HG03135 (cell line): ENCODE results near the gene CTSW.
A peak's percentile ranks its signal among the peaks of the same experiment; 100 is the strongest.
"Not testable (repeated sequence)": the region's sequence is repeated elsewhere in the genome, so short reads cannot be mapped to it uniquely, and the experiment has no call there.

Source experiments
- ATAC-seq: cut with Tn5 transposase; IDR thresholded peaks from one replicate; pipeline ENCODE4 v1.9.1; 2021; ENCODE audit warnings: mild to moderate bottlenecking, moderate library complexity; ENCODE audit not compliant: unreplicated experiment

The CTSW gene, protein sequence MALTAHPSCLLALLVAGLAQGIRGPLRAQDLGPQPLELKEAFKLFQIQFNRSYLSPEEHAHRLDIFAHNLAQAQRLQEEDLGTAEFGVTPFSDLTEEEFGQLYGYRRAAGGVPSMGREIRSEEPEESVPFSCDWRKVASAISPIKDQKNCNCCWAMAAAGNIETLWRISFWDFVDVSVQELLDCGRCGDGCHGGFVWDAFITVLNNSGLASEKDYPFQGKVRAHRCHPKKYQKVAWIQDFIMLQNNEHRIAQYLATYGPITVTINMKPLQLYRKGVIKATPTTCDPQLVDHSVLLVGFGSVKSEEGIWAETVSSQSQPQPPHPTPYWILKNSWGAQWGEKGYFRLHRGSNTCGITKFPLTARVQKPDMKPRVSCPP

DNA sequence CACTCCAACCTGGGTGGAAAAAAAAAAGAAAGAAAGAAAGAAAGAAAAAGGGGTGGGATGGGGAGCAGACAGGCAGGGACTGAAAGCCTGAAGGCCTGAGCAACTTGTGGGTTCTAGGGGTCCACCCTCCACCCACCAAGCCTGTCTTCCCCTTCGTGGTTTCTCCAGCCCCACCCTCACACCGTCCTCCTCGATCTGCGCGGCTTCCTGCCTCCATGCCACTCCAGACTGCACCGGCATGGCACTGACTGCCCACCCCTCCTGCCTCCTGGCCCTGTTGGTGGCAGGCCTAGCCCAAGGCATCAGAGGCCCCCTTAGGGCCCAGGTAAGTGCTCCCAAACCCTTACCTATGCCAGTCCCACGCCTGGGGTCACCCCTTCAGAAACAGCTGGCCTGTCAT lies at the start of gene CTSW:
TSS of gene CTSW (plus strand) at position 221 of the 400 bp plus-strand sequence. CDS start at position 239, 18 bp downstream.
- no peak for ATAC-seq

DNA sequence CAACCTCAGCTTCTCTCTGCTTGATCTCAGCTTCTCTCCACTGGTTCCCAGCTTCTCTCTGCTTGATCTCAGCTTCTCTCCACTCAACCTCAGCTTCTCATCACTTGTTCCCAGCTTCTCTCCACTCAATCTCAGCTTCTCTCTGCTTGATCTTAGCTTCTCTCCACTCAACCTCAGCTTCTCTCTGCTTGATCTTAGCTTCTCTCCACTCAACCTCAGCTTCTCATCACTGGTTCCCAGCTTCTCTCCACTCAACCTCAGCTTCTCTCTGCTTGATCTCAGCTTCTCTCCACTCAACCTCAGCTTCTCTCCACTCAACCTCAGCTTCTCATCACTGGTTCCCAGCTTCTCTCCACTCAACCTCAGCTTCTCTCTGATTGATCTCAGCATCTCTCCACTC lies 47.4 kb upstream of the CTSW start:
- ATAC-seq, result not testable (repeated sequence)

DNA sequence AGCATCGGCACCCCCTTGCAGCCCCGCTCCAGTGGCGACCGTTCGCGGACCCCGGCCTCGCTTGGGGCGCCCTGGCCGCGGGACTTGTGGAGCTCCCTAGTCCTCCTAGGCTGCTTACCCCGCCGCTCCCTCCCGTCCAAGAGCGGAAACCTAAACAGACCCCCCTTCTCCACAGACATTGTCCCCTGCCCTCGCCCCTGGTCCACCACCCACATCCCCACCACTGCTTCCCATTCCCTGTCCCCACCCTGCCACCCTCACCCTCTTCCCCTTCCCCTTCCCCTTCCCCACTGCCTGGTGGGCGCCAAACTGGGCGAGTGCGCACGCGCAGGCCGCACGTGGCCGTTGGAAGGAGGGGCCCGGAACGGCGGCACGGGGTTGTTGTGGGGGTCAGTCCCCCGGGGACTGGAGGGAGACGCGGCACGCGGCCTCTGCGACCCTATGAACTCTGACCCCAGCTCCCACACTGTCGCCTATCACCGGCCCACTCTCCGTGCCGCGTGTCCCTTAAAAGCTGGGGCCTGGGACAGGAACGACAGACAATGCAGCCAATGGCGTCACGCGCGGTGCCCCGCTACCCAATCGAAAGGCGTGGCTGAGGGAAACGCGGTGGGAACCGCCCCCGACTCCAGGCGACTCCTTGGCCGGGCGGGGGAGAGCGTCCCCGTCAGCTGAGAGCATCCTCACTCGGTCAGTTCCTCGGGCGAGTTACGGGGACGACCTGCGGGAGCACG lies 46.2 kb upstream of the CTSW start, which contains the start of gene SNX32:
TSS of gene SNX32 (plus strand) at position 667 of the 734 bp plus-strand sequence. CDS start 103 bp downstream, outside the sequence.
- ATAC-seq, result peak; percentile 98

DNA sequence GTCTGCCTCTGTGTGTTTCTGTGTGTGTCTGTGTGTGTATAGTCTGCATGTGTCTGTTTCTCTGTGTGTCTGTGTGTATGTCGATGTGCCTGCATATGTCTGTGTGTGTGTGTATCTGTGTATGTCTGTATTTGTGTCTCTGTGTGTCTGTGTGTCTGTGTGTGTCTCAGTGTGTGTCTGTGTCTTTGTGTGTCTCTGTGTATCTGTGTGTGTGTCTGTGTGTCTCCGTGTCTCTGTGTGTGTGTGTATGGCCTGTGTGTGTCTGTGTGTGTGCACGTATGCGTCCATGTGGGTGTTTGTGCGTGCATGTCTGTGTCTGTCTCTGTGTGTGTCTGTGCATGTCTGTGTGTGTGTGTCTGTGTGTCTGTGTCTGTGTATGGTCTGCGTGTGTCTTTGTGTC lies 45.4 kb upstream of the CTSW start:
- no peak for ATAC-seq

DNA sequence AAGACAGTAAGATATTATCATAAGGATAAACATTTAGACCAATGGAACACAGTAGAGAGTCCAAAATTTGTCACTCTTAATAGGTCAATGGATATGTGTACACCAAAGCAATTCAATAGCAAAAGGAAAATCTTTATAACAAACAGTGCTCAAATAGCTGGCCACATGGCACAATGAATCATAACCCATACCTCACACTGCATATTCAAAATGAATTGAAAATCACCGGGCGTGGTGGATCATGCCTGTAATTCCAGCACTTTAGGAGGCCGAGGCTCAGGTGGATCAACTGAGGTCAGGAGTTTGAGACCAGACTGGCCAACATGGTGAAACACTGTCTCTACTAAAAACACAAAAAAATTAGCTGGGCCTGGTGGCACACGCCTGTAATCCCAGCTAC lies 37.5 kb upstream of the CTSW start:
- ATAC-seq, result no peak

DNA sequence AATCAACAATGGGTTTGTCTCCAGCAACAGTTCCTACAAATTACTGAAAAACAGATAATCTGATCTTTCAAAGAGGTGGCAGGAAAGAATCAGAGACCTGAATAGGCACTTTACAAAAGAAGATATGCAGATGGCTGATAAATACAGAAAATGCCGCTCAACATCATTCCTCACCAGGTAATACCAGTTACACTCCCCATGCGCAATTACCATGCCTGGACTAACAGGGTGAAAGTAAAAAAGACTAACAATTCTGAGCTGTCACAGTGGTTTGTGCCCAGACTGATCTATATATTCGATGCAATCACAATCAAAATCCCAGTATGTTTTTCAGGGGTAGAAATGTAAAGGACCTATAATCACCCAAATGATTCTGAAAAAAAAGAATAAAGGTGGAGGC lies 35.8 kb upstream of the CTSW start:
- ATAC-seq, result no peak

DNA sequence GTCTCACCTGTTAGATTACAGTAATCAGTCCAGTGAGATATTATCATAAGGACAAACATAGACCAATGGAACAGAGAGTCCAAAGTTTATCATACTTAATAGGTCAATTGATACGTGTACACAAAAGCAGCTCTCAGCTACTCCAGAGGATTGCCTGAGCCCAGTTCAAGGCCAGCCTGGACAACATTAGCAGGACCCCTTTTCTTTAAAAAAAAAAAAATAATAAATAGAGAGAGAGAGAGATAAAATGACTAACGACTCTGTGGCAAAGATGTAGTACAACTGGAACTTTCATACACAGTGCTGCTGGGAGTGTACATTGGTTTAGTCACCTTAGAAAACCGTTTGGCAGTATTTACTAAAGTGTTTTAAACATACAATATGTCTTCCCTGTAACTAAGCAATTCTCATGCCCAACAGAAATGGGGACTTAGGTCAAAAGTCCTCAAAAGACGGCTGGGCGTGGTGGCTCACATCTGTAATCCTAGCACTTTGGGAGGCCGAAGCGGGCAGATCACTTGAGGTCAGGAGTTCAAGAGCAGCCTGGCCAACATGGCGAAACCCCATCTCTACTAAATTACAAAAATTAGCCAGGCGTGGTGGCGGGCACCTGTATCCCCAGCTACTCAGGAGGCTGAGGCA lies 35.3 kb upstream of the CTSW start:
- ATAC-seq, result no peak

DNA sequence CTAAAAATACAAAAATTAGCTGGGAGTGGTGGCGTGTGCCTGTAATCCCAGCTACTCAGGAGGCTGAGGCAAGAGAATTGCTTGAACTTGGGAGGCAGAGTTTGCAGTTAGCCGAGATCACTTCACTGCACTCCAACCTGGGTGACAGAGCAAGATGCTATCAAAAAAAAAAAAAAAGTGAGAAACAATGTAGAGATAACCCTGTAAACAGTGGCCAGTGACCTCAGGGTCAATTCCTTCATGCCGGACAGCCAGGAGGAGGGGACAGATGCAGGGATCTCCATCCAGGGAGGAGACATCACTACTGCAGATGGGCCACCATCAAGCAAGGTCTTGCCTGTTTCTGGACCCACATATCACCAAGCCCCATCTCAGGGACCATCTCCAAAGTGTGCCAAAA lies 31.9 kb upstream of the CTSW start:
- ATAC-seq, result no peak

DNA sequence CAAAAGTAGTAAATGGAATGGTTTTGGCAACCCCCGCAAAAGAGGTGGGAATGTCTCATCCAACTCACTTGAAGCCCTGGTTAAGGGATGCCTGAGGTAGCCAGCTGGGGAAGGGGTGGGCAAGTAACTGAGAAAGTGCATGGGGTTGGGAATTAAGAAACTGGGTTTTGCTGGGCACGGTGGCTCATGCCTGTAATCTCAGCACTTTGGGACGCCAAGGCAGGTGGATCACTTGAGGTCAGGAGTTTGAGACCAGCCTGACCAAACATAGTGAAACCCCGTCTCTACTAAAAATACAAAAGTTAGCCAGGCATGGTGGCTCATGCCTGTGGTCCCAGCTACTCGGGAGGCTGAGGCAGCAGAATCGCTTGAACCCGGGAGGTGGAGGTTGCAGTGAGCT lies 30.9 kb upstream of the CTSW start:
- ATAC-seq, result not testable (repeated sequence)

DNA sequence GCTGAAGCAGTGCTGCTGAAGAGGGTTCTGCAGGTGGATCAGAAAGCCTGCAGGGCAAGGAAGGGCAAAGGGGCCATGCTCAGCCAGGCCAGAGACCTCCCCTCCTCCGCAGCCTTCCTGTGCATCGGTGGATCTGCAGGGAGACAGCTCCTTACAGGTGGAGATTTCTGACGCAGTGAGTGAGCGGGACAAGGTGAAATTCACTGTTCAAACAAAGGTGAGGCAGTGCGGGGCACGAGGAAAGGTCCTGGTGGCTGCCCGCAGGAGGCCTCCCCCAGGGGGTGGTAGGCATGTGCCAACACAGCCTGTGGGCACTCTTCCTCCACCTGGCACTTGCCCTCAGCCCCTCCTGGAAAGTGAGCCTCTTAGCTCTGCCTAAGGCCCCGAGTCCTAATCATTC lies 30.3 kb upstream of the CTSW start:
- no peak for ATAC-seq

DNA sequence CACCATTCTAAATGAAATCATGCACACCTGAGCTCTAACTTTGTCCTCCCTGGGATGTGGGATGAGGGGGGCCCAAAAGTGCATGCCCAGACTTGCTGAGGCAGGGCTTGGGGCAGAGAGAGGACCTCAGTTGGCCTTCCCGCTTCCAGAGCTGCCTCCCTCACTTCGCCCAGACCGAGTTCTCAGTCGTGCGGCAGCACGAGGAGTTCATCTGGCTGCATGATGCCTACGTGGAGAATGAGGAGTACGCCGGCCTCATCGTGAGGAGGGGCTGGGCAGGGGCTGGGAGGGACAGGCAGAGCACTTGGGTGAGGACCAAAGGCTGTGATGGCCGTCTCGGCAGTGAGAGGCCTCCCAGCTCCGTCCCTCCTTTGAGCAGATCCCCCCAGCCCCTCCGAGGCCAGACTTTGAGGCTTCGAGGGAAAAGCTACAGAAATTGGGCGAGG lies 29.8 kb upstream of the CTSW start:
- no peak for ATAC-seq

DNA sequence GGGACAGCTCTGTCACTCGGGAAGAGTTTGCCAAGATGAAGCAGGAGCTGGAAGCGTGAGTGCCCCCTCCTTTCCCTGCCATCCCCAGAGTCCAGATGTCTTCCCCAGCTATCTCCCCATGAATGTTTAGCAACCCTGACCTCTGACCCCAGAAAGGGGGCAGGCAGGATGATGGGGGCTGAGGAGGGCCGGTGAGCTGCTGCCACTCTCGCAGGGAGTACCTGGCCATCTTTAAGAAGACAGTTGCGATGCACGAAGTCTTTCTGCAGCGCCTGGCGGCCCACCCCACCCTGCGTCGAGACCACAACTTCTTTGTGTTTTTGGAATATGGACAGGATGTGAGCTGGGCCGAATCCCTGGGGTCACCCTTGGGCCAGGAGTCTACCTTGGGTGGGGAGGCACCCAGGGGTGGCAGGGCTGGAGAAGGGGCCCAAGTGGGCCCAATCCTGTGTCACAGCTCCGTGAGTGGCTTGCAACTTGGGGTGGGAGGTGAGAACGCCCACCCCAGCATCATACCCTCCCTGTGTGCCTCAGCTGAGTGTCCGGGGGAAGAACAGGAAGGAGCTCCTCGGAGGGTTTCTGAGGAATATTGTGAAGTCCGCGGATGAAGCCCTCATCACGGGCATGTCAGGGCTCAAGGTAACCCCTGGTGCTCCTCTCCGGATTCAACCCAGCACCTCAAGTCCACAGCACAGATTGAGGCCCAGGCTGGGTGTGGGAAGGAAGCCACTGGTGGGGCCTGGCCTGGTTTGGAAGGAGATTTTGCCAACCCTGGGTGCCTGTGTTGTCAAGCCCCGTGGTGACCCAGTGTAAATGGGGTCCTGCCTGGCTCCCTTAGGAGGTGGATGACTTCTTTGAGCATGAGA lies 29.2 kb upstream of the CTSW start:
- ATAC-seq, result no peak

DNA sequence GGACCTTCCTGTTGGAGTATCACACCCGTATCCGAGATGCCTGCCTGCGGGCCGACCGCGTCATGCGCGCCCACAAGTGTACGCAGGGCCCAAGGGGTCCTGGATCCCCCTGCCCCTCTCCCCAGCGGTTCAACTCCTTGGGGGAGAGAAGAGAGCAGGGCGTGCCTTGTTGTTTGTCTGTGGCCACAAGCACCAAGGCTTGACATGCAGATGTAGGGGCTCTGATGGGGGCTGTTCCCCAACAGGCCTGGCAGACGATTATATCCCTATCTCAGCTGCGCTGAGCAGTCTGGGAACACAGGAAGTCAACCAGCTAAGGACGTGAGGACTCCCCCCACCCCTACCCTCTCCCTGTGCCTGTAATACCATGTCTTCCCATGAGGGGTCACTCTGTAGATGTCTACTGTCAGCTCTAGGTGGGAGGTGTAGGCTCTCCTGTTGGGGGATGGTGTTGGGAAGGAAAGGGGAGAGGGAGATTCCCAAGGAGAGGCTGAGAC lies 28.5 kb upstream of the CTSW start:
- no peak for ATAC-seq

DNA sequence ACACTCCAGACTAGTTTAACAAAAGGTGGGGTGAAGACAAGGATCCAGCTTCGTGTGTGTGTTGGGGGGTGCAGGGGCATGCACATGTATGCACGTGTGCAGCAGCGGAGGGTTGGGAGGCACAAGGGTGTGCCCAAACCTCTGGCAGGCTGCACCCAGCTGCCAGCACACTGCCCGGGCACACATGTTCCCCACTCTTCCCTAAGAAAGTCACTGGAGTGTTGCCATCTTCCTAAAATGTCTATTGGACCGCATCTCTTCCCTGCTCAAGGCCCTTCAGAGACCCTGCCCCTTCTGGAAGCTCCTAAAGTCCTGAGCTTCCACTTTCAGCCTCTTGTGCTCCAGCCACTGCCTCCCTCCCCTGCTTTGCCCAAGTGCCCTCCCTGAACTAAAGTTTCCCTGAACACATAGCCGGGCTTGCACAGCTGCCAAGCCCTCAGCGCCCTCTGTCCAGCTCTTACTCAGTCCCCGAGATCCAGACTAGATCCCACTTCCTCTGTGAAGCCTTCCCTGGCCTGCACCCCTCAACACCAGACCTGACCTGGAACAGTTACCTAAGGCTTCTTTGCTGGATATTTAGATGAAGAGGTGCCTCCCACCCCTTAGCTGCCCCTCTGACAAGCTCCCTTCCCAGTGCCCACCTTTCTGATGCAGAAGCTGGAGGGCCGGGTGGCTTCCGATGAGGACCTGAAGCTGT lies 27.7 kb upstream of the CTSW start:
- no peak for ATAC-seq

DNA sequence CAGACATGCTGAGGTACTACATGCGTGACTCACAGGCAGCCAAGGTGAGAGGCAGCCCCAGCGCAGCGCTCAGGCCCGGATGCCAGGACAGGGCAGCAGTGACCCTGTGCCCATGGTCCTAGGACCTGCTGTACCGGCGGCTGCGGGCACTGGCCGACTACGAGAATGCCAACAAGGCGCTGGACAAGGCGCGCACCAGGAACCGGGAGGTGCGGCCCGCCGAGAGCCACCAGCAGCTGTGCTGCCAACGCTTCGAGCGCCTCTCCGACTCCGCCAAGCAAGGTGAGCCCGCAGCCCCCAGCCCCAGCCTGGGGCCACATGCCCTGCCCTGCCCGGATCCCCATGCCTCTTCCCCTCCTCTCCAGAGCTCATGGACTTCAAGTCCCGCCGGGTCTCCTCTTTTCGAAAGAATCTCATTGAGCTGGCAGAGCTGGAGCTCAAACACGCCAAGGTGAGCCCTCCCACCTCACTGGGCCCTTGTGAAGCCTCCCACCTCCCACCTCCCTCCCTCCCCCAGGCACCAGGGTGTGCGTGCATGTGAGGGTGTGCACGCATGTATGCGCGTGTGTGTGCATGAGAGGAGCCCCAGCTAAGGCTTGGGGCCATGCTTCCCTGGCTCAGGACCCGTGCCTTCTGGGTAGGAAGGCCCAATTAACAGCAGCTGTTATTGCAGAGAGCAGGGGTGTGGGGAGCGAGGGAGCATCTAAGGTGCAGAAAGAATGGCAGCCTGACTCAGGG lies 27.0 kb upstream of the CTSW start:
- no peak for ATAC-seq

DNA sequence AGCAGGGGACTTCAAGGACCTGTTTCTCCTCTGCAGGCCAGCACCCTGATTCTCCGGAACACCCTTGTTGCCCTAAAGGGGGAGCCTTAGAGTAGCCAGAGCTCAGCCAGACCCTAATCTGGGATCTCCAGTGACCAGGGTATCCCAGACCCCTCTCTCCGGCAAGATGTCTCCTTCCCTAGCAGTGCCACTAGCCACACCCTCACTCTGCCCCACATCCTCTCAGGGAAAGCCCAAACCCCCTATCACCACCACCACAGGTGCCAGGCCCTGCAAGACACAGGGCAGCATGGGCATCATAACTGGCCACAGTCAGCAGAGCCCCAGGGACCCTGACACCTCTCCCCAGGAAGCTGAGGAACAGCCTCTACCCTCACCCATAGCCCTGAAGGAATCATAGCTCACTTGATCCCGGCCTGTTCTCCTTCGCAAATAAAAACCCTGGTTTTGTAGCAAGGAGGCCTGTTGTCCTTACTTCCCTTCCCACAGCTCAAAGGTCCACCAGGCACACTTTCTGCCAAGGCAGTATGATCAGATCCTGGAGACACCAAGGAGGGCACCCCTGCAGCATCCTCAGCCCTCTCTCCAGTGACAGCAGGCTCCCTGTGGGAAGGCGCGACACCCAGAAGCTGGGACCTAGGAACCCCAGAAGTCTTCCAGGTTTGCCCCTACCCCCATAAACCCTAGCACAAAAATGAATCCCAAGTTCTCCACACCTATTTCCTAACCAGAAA lies 26.2 kb upstream of the CTSW start:
- no peak for ATAC-seq

DNA sequence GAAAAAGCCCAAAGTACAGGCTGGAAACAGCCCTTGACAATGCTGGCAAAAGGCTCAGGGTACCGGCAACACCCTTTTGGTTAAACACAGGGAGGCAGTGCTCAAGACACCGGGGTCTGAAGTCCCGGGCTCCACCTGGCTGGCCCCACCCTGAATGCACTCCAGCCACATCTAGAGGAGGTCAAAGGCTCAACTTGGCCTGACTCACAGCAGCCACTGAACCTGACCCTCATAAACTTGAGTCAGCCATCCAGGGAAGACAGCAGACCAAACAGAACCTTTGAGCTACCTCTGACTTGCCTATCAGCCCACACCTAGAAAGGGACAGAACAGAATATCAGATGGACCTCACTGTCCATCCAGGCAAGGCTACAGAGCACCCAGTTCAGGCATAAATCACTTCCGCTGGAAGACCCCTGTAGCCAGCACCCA lies 25.5 kb upstream of the CTSW start:
- no peak for ATAC-seq
